Rectal smooth muscle tissue (tissue), 1 donor: ENCODE results near the gene XXYLT1.

Source experiments
- H3K27ac ChIP-seq: one replicate; pipeline ENCODE4 v1.7.0; 2013; ENCODE audit warnings: low read depth, low read length, inconsistent platforms
- H3K27me3 ChIP-seq: one replicate; pipeline ENCODE4 v1.7.0; 2013; ENCODE audit warnings: low read length; ENCODE audit not compliant: control insufficient read depth, insufficient read depth
- H3K36me3 ChIP-seq: one replicate; pipeline ENCODE4 v1.7.0; 2013; ENCODE audit warnings: low read length; ENCODE audit not compliant: control insufficient read depth, insufficient read depth
- H3K4me1 ChIP-seq: one replicate; pipeline ENCODE4 v1.7.0; 2013; ENCODE audit warnings: low read length; ENCODE audit not compliant: control insufficient read depth, insufficient read depth
- H3K4me3 ChIP-seq: one replicate; pipeline ENCODE4 v1.7.0; 2013; ENCODE audit warnings: low read length
- H3K9ac ChIP-seq: one replicate; pipeline ENCODE4 v1.7.0; 2013; ENCODE audit warnings: low read length

Gene XXYLT1

GRCh38 chr3:195101001-195101583 is 169.9 kb downstream of the XXYLT1 start:
- Histone ChIP-seq H3K27me3 (no peaks in the 10 kb centered on the region), H3K4me3 (no peak overlapping the region), H3K9ac (no peak overlapping the region), H3K27ac (no peak overlapping the region), H3K4me1 (no peaks in the 10 kb centered on the region), H3K36me3 (no peaks in the 10 kb centered on the region)

- H3K27ac ChIP-seq: no peak overlapping the region
- no peak overlapping the region for H3K9ac ChIP-seq
- H3K4me1 ChIP-seq: no peaks in the 10 kb centered on the region
Observed at GRCh38 chr3:195099951-195100785, 170.8 kb downstream of the XXYLT1 start.

GRCh38 chr3:195098741-195099525 is 172.0 kb downstream of the XXYLT1 start:
- Histone ChIP-seq H3K9ac (no peak overlapping the region), H3K27ac (no peak overlapping the region), H3K36me3 (no peaks in the 10 kb centered on the region), H3K27me3 (no peaks in the 10 kb centered on the region), H3K4me3 (no peak overlapping the region), H3K4me1 (no peaks in the 10 kb centered on the region)

More at GRCh38 chr3:195099951-195100785, 170.8 kb downstream of the XXYLT1 start:
- Histone ChIP-seq H3K27me3 (no peaks in the 10 kb centered on the region), H3K4me3 (no peak overlapping the region), H3K36me3 (no peaks in the 10 kb centered on the region)

- H3K4me3 ChIP-seq: no peak overlapping the region
- no peaks in the 10 kb centered on the region for H3K27me3 ChIP-seq
- H3K27ac ChIP-seq: no peak overlapping the region
- H3K36me3 ChIP-seq: no peaks in the 10 kb centered on the region
- H3K4me1 ChIP-seq: no peaks in the 10 kb centered on the region
- H3K9ac ChIP-seq: no peak overlapping the region
Observed at GRCh38 chr3:195097331-195098255, 173.4 kb downstream of the XXYLT1 start.

GRCh38 chr3:195096484-195097330 is 174.3 kb downstream of the XXYLT1 start:
- Histone ChIP-seq H3K9ac (no peak overlapping the region), H3K27me3 (no peaks in the 10 kb centered on the region), H3K4me3 (no peak overlapping the region), H3K4me1 (no peaks in the 10 kb centered on the region), H3K36me3 (no peaks in the 10 kb centered on the region), H3K27ac (no peak overlapping the region)

- Histone ChIP-seq H3K4me3 (no peak overlapping the region), H3K27me3 (no peaks in the 10 kb centered on the region), H3K27ac (no peak overlapping the region), H3K9ac (no peak overlapping the region), H3K36me3 (no peaks in the 10 kb centered on the region), H3K4me1 (no peaks in the 10 kb centered on the region)
Observed at GRCh38 chr3:195096053-195096452, 174.9 kb downstream of the XXYLT1 start.

- no peaks in the 10 kb centered on the region for H3K27me3 ChIP-seq
- no peak overlapping the region for H3K9ac ChIP-seq
- H3K4me3 ChIP-seq: no peak overlapping the region
- H3K27ac ChIP-seq: no peak overlapping the region
- H3K36me3 ChIP-seq: no peaks in the 10 kb centered on the region
- no peaks in the 10 kb centered on the region for H3K4me1 ChIP-seq
Observed at GRCh38 chr3:195095704-195096036, 175.3 kb downstream of the XXYLT1 start.

- H3K4me1 ChIP-seq: no peaks in the 10 kb centered on the region
- H3K36me3 ChIP-seq: no peaks in the 10 kb centered on the region
- H3K27ac ChIP-seq: no peak overlapping the region
Observed at GRCh38 chr3:195095035-195095703, 175.8 kb downstream of the XXYLT1 start.

GRCh38 chr3:195094191-195094921 is 176.6 kb downstream of the XXYLT1 start:
- H3K36me3 ChIP-seq: no peaks in the 10 kb centered on the region
- no peaks in the 10 kb centered on the region for H3K4me1 ChIP-seq
- no peaks in the 10 kb centered on the region for H3K27me3 ChIP-seq
- H3K4me3 ChIP-seq: no peak overlapping the region
- no peak overlapping the region for H3K27ac ChIP-seq
- no peak overlapping the region for H3K9ac ChIP-seq

More at GRCh38 chr3:195095035-195095703, 175.8 kb downstream of the XXYLT1 start:
- Histone ChIP-seq H3K9ac (no peak overlapping the region), H3K4me3 (no peak overlapping the region), H3K27me3 (no peaks in the 10 kb centered on the region)

GRCh38 chr3:195093731-195094130 is 177.2 kb downstream of the XXYLT1 start:
- H3K4me1 ChIP-seq: no peaks in the 10 kb centered on the region
- no peak overlapping the region for H3K4me3 ChIP-seq
- H3K27ac ChIP-seq: no peak overlapping the region
- no peaks in the 10 kb centered on the region for H3K27me3 ChIP-seq
- H3K9ac ChIP-seq: no peak overlapping the region
- no peaks in the 10 kb centered on the region for H3K36me3 ChIP-seq
